HepG2 (cell line): ENCODE measurements around the gene NINL. TPM values are rescaled to one million over a fixed set of nuclear protein-coding genes. Genes with fewer than 3 reads are reported as not detected.
A peak's percentile ranks its signal among the peaks of the same experiment; 100 is the strongest.

Experiments
- ATF3 ChIP-seq: sonication (generic); formaldehyde crosslinking; IDR thresholded peaks from 2 replicates; pipeline ENCODE4 v1.4.0; 2020; ENCODE audit warnings: missing genetic modification reagents
- CBFB ChIP-seq: sonication (generic); formaldehyde crosslinking; IDR thresholded peaks from 2 replicates; pipeline ENCODE4 v1.4.0; 2020; ENCODE audit warnings: missing genetic modification reagents
- CREB1 ChIP-seq, 2 experiments: fragments of 450-650 bp in 1 of 2; IDR thresholded peaks; 2 replicates each; pipeline ENCODE4 v1.6.1; 2016 to 2017; ENCODE audit warnings: control low read depth in 1 of 2, mild to moderate bottlenecking in 1 of 2, missing compliant biosample characterization in 1 of 2, missing genetic modification characterization in 1 of 2
- FOXO4 ChIP-seq: sonication (generic); formaldehyde crosslinking; conservative IDR thresholded peaks from 2 replicates; pipeline ENCODE4 v1.8.1; 2023; ENCODE audit warnings: missing genetic modification reagents
- GZF1 ChIP-seq: sonication (generic); formaldehyde crosslinking; IDR thresholded peaks from 2 replicates; pipeline ENCODE4 v1.5.1; 2020; ENCODE audit warnings: mild to moderate bottlenecking, missing genetic modification reagents
- HIVEP1 ChIP-seq: sonication (generic); formaldehyde crosslinking; IDR thresholded peaks from 2 replicates; pipeline ENCODE4 v1.4.0; 2020; ENCODE audit warnings: mild to moderate bottlenecking, missing genetic modification reagents
- KAT8 ChIP-seq: IDR thresholded peaks from 2 replicates; pipeline ENCODE4 v1.6.1; 2016; ENCODE audit warnings: missing genetic modification reagents, missing compliant biosample characterization
- KLF11 ChIP-seq: IDR thresholded peaks from 2 replicates; pipeline ENCODE4 v1.6.1; 2016; ENCODE audit warnings: missing compliant biosample characterization
- KMT2A ChIP-seq: sonication (generic); formaldehyde crosslinking; IDR thresholded peaks from 2 replicates; pipeline ENCODE4 v1.4.0; 2020; ENCODE audit warnings: missing genetic modification reagents
- MTF2 ChIP-seq: sonication (generic); formaldehyde crosslinking; IDR thresholded peaks from 2 replicates; pipeline ENCODE4 v1.5.0; 2020; ENCODE audit warnings: missing genetic modification reagents, borderline replicate concordance
- POLR2A ChIP-seq, 2 experiments: IDR thresholded peaks; 2 replicates each; pipeline ENCODE4 v1.6.1; 2011; ENCODE audit warnings: low read depth in 2 of 2, low read length in 2 of 2, mild to moderate bottlenecking in 1 of 2, moderate library complexity in 1 of 2; ENCODE audit not compliant: insufficient read depth in 1 of 2
- RXRB ChIP-seq: IDR thresholded peaks from 2 replicates; pipeline ENCODE4 v1.6.1; 2016; ENCODE audit warnings: borderline replicate concordance, missing genetic modification reagents, missing compliant biosample characterization
- SIX4 ChIP-seq: sonication (generic); formaldehyde crosslinking; IDR thresholded peaks from 2 replicates; pipeline ENCODE4 v1.4.0; 2020; ENCODE audit warnings: missing genetic modification reagents
- SP140L ChIP-seq: sonication (generic); formaldehyde crosslinking; IDR thresholded peaks from 2 replicates; pipeline ENCODE4 v1.4.0; 2020; ENCODE audit warnings: missing genetic modification reagents, borderline replicate concordance
- STAT5B ChIP-seq: sonication (generic); formaldehyde crosslinking; IDR thresholded peaks from 2 replicates; pipeline ENCODE4 v1.4.0; 2020; ENCODE audit warnings: missing genetic modification reagents
- TAF15 ChIP-seq: fragments of 200-400 bp; formaldehyde crosslinking; IDR thresholded peaks from one replicate; pipeline ENCODE4 v1.6.1; 2018; ENCODE audit warnings: mild to moderate bottlenecking, low read depth, low read length; ENCODE audit not compliant: poor library complexity, severe bottlenecking
- TGIF2 ChIP-seq: IDR thresholded peaks from 2 replicates; pipeline ENCODE4 v1.6.1; 2016; ENCODE audit warnings: control low read depth, missing compliant biosample characterization
- ZNF253 ChIP-seq: sonication (generic); formaldehyde crosslinking; IDR thresholded peaks from 2 replicates; pipeline ENCODE4 v1.8.0; 2022; ENCODE audit warnings: mild to moderate bottlenecking, missing genetic modification reagents, borderline replicate concordance
- ZNF296 ChIP-seq: sonication (generic); formaldehyde crosslinking; conservative IDR thresholded peaks from 2 replicates; pipeline ENCODE4 v1.5.0; 2020; ENCODE audit warnings: mild to moderate bottlenecking, missing genetic modification reagents
- ZNF382 ChIP-seq: sonication (generic); formaldehyde crosslinking; IDR thresholded peaks from 2 replicates; pipeline ENCODE4 v1.5.0; 2020; ENCODE audit warnings: missing genetic modification reagents, mild to moderate bottlenecking, borderline replicate concordance
- ZNF446 ChIP-seq: sonication (generic); formaldehyde crosslinking; IDR thresholded peaks from 2 replicates; pipeline ENCODE4 v1.5.0; 2020; ENCODE audit warnings: mild to moderate bottlenecking, missing genetic modification reagents
- ZNF616 ChIP-seq: sonication (generic); formaldehyde crosslinking; IDR thresholded peaks from 2 replicates; pipeline ENCODE4 v1.5.0; 2020; ENCODE audit warnings: low read depth, mild to moderate bottlenecking, missing genetic modification reagents
- polyA plus RNA-seq, 8 experiments: library from polyadenylated mRNA; depleted of rRNA in 3 of 8; stranded (reverse) in 7 of 8; unstranded in 1 of 8; fragments of >200 nt; fragmentation: Illumina TruSeq in 4 of 8; extraction: Trizol in 4 of 8; gene quantifications; 2 replicates each; pipeline versions ENCODE4 v1.2.1 to v1.2.3, GENCODE V29; 2011 to 2016; ENCODE audit warnings: low read depth in 4 of 8, missing spikeins in 1 of 8, mixed read lengths in 1 of 8; ENCODE audit not compliant: insufficient read depth in 1 of 8
- total RNA-seq, 5 experiments: library from RNA; depleted of rRNA; stranded (reverse); fragments of >200 nt; fragmentation: Illumina TruSeq; extraction: Trizol; gene quantifications; 2 replicates each; pipeline ENCODE4 v1.2.3, GENCODE V29; 2016; ENCODE audit warnings: low read depth in 1 of 5
- TF ChIP-seq, protein P1 (sequence below): sonication (generic); formaldehyde crosslinking; IDR thresholded peaks from 2 replicates; pipeline ENCODE4 v1.4.0; 2020; ENCODE audit warnings: missing genetic modification reagents, borderline replicate concordance
- TF ChIP-seq, protein P2 (sequence below): sonication (generic); formaldehyde crosslinking; IDR thresholded peaks from 2 replicates; pipeline ENCODE4 v1.4.0; 2020; ENCODE audit warnings: missing genetic modification reagents; ENCODE audit errors: not compliant biosample characterization

NINL gene
- total and polyA plus RNA-seq, 2 of the 13 experiments (the other 11 are each of a cell fraction or from before 2014, with no cell fraction given): 32.3 to 34.3 TPM

DNA sequence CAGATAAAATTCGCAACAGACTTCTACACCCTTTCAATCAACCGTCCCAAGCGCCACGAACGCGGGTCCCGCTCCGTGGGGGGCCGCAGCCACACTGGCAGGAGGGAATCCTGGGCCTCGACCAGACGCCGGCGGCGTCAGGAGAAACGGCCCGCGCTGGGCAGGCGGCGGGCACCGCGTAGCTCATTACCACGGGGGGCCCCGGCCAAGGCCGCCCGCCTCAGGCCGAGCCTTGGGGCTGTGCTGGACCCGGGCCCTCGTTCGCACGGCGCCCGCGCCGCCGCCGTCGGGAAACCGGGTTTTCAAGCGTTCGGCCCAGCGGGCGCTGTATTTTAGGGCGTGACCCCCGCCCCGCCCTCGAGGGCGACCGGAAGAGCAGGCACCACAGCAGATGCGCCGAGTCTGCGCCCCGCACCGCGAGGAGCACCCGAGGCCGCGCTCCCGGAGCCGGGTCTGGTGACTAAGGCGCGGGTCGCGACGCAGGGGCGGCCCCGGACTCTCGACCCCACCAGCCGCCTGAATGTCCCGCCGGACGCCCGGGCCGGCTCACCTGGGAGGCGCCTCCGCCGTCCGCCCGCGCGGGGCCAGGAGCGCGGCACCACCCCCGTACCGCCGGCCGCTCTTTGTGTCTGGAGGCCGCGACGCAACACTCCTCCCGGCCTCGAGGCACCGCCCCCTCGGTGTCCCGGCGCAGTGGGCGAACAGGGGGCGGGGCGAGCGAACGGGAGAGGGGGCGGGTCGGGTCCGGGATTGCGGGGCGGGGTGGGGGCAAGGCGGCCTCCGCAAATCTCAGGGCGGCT lies at the start of gene NINL (continued):
- TF ChIP-seq FOXO4 (CRISPR knock-in tag) (no peak), RXRB (CRISPR knock-in tag) (no peak), ATF3 (CRISPR knock-in tag) (no peak), CREB1 (IDR thresholded peaks at IDR 0.05) (no peak), CREB1 (CRISPR knock-in tag; IDR thresholded peaks at IDR 0.05) (no peak), MTF2 (CRISPR knock-in tag) (peak; percentile 80; the same call in 1 of the 2 replicates), ZNF253 (CRISPR knock-in tag) (no peak), HIVEP1 (CRISPR knock-in tag) (no peak), KMT2A (CRISPR knock-in tag) (peak; percentile 76; the same call in 1 of the 2 replicates), ZNF616 (CRISPR knock-in tag) (peak; percentile 81; the same call in 1 of the 2 replicates), ZNF382 (no peak), ZNF446 (CRISPR knock-in tag) (peak; percentile 96), SIX4 (CRISPR knock-in tag) (no peak), KAT8 (CRISPR knock-in tag) (peak; percentile 56), TGIF2 (no peak; the same call in 1 of the 2 replicates), POLR2A (IDR thresholded peaks at IDR 0.05; ENCODE audit: insufficient read depth in 1 of 2, low read depth in 2 of 2, low read length in 2 of 2) (peak; percentile 58 to 96), KLF11 (CRISPR knock-in tag) (no peak), STAT5B (no peak), ZNF296 (CRISPR knock-in tag) (0 out of 2 replicates have a peak, but pooled peaks have one; percentile 49), CBFB (peak; percentile 14; the same call in 1 of the 2 replicates), GZF1 (CRISPR knock-in tag) (peak; percentile 58; the same call in 1 of the 2 replicates), SP140L (CRISPR knock-in tag) (no peak), TAF15 (peak; percentile 20)
- TF ChIP-seq, protein P1, sequence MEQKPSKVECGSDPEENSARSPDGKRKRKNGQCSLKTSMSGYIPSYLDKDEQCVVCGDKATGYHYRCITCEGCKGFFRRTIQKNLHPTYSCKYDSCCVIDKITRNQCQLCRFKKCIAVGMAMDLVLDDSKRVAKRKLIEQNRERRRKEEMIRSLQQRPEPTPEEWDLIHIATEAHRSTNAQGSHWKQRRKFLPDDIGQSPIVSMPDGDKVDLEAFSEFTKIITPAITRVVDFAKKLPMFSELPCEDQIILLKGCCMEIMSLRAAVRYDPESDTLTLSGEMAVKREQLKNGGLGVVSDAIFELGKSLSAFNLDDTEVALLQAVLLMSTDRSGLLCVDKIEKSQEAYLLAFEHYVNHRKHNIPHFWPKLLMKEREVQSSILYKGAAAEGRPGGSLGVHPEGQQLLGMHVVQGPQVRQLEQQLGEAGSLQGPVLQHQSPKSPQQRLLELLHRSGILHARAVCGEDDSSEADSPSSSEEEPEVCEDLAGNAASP: no peak; the same call in none of the 2 replicates
- TF ChIP-seq, protein P2, sequence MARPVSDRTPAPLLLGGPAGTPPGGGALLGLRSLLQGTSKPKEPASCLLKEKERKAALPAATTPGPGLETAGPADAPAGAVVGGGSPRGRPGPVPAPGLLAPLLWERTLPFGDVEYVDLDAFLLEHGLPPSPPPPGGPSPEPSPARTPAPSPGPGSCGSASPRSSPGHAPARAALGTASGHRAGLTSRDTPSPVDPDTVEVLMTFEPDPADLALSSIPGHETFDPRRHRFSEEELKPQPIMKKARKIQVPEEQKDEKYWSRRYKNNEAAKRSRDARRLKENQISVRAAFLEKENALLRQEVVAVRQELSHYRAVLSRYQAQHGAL (CRISPR knock-in tag): no peak
